Activated CD8-positive, alpha-beta T cell treated with anti-CD3 and anti-CD28 coated beads for 36 hours (primary cell): ENCODE results near the gene RPL32. TPM values are rescaled to one million over a fixed set of nuclear protein-coding genes. Genes with fewer than 3 reads are reported as not detected.
A peak's percentile ranks its signal among the peaks of the same experiment; 100 is the strongest.

Experiments
- ATAC-seq: fragments of 200-7000 bp; cut with Tn5 transposase; one replicate; pipeline ENCODE4 v1.10.0; 2021; ENCODE audit warnings: mild to moderate bottlenecking, moderate library complexity
- CTCF ChIA-PET: fragments of 350-600 bp; sonication (Branson Sonifier 250); formaldehyde crosslinking; loops from one replicate; lab custom pipeline; 2021; ENCODE audit warnings: antibody characterized with exemption; lab: Charles Lee
- POLR2A ChIA-PET: fragments of 350-600 bp; sonication (Branson Sonifier 250); formaldehyde crosslinking; loops from one replicate; lab custom pipeline; 2021; ENCODE audit warnings: antibody characterized with exemption; lab: Charles Lee
- DNase-seq: peaks from one replicate; pipeline ENCODE4 v3.0.0-alpha.2; 2020
- H3K27ac Mint-ChIP-seq: one replicate; pipeline ENCODE4 v1.8.0; 2021; ENCODE audit warnings: mild to moderate bottlenecking, mixed read lengths
- H3K27me3 Mint-ChIP-seq: one replicate; pipeline ENCODE4 v1.8.0; 2021; ENCODE audit warnings: mixed read lengths
- H3K36me3 Mint-ChIP-seq: one replicate; pipeline ENCODE4 v1.8.0; 2021; ENCODE audit warnings: low read depth, mixed read lengths
- H3K4me1 Mint-ChIP-seq: one replicate; pipeline ENCODE4 v1.8.0; 2021; ENCODE audit warnings: low read depth, mixed read lengths
- H3K4me3 Mint-ChIP-seq: one replicate; pipeline ENCODE4 v1.8.0; 2021; ENCODE audit warnings: mild to moderate bottlenecking, moderate library complexity, mixed read lengths
- H3K9me3 Mint-ChIP-seq: one replicate; pipeline ENCODE4 v1.8.0; 2021; ENCODE audit warnings: mixed read lengths
- CTCF ChIP-seq: fragments of 200-600 bp; IDR thresholded peaks from one replicate; pipeline ENCODE4 v1.8.0; 2022; ENCODE audit warnings: antibody characterized with exemption, mild to moderate bottlenecking
- intact Hi-C: fragments of 100-400 bp; cut with micrococcal nuclease; formaldehyde crosslinking; loops from one replicate; pipeline ENCODE4 v1.10.0; 2022
- total RNA-seq, 2 experiments: library from RNA; stranded (reverse); gene quantifications; one replicate each; pipeline ENCODE4 v1.2.3, GENCODE V29; 2021

Gene RPL32
- total RNA-seq, 2 experiments from 2014 or later, result 2,861 to 2,981 TPM

GRCh38 chr3:12871404-12871983 lies 30.1 kb upstream of the RPL32 start:
- Mint-ChIP-seq H3K4me3 (no peak overlapping the region), H3K9me3 (no peaks in the 10 kb centered on the region), H3K36me3 (no peaks in the 10 kb centered on the region), H3K27ac (no peak overlapping the region), H3K27me3 (peaks cover 13% of the 10 kb centered on the region), H3K4me1 (peaks cover 6% of the 10 kb centered on the region)
- ChIA-PET POLR2A (no interaction called here), CTCF (interaction anchor here (1.0 to 2.7 kb wide), 2 partner anchors 19 to 113 kb away, joined by 4 to 17 read pairs; no protein-coding TSS in a partner anchor)
- intact Hi-C loops, result loop anchor here (10.0 kb wide), 1 partner anchor 957 kb away; no protein-coding TSS in a partner anchor
- no peak for ATAC-seq
- TF ChIP-seq CTCF, result no peak
- no peak for DNase-seq

- Mint-ChIP-seq H3K9me3 (no peaks in the 10 kb centered on the region), H3K27me3 (peaks cover 15% of the 10 kb centered on the region), H3K4me3 (no peak overlapping the region), H3K4me1 (peaks cover 6% of the 10 kb centered on the region), H3K27ac (no peak overlapping the region), H3K36me3 (no peaks in the 10 kb centered on the region)
- no peak for ATAC-seq
- no peak for TF ChIP-seq CTCF
- peak; percentile 38 for DNase-seq
- POLR2A ChIA-PET, result no interaction called here
- intact Hi-C loops, result loop anchor here (10.0 kb wide), 1 partner anchor 956 kb away; no protein-coding TSS in a partner anchor
- CTCF ChIA-PET, result interaction anchor here (0.7 to 2.7 kb wide), 3 partner anchors 20 to 113 kb away, joined by 3 to 17 read pairs (median 4); no protein-coding TSS in a partner anchor
These were observed 29.6 kb upstream of the RPL32 start for GRCh38 chr3:12870942-12871341.

DNA sequence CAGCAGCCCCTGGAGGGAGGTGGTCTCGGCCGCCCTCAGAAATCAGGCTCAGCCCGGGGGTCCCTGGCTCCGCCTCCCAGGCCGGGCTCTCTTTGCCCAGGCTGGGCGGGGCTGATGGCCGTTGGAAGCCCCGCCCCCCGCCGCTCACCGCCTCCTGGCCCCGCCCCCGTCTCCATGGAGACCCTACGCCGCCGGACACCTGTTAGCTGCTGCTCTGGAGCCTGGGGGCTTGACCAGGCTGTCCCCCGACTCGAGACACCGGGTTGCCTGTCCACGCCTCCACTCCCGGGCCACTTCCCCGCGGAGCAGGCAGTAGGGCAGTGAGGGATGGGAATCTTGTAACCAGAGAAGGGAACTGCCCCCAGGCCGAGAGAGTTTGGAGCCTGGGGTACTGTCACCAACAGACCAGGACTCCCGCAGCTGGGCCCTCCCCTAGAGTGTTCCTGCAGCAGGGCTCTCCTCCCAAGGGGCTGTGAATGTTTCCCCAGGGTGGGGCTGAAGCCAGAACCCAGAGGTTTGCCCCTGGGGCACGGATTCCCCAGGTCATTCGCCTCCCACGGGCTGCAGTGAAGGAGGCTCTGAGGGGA lies 27.8 kb upstream of the RPL32 start:
- Mint-ChIP-seq H3K4me3 (no peak overlapping the region), H3K4me1 (peaks cover 6% of the 10 kb centered on the region), H3K27ac (no peak overlapping the region), H3K36me3 (no peaks in the 10 kb centered on the region), H3K9me3 (peaks cover 5% of the 10 kb centered on the region), H3K27me3 (peaks cover 9% of the 10 kb centered on the region)
- intact Hi-C loops, result no loop called here
- ATAC-seq, result peak; percentile 60
- DNase-seq, result peak; percentile 61
- ChIA-PET POLR2A (interaction anchor here (0.8 to 2.7 kb wide), 2 partner anchors 28 to 36 kb away, joined by 3 to 7 read pairs; partner anchors contain the start of gene RPL32), CTCF (interaction anchor here (1.3 to 2.7 kb wide), 8 partner anchors 9 to 28 kb away, joined by 3 to 36 read pairs (median 10); partner anchors contain the start of gene RPL32)
- no peak for TF ChIP-seq CTCF

GRCh38 chr3:12868039-12869034 lies 27.0 kb upstream of the RPL32 start:
- CTCF ChIA-PET, result interaction anchor here (1.0 to 2.6 kb wide), 16 partner anchors 9 to 127 kb away, joined by 3 to 36 read pairs (median 4); partner anchors contain the start of gene RPL32
- peak overlapping the region; percentile 67 for H3K4me3 Mint-ChIP-seq
- peak; percentile 81 for ATAC-seq
- peaks cover 7% of the 10 kb centered on the region for H3K27me3 Mint-ChIP-seq
- H3K4me1 Mint-ChIP-seq, result peaks cover 6% of the 10 kb centered on the region
- peaks cover 5% of the 10 kb centered on the region for H3K9me3 Mint-ChIP-seq
- POLR2A ChIA-PET, result interaction anchor here (1.0 to 2.7 kb wide), 2 partner anchors 27 to 127 kb away, joined by 4 to 7 read pairs; partner anchors contain the start of gene RPL32
- intact Hi-C loops, result no loop called here
- peak; percentile 80 for DNase-seq
- H3K27ac Mint-ChIP-seq, result no peak overlapping the region
- H3K36me3 Mint-ChIP-seq, result no peaks in the 10 kb centered on the region
- TF ChIP-seq CTCF, result peak; percentile 92
